Measurements from ENCODE around the gene IQCM.

DNA sequence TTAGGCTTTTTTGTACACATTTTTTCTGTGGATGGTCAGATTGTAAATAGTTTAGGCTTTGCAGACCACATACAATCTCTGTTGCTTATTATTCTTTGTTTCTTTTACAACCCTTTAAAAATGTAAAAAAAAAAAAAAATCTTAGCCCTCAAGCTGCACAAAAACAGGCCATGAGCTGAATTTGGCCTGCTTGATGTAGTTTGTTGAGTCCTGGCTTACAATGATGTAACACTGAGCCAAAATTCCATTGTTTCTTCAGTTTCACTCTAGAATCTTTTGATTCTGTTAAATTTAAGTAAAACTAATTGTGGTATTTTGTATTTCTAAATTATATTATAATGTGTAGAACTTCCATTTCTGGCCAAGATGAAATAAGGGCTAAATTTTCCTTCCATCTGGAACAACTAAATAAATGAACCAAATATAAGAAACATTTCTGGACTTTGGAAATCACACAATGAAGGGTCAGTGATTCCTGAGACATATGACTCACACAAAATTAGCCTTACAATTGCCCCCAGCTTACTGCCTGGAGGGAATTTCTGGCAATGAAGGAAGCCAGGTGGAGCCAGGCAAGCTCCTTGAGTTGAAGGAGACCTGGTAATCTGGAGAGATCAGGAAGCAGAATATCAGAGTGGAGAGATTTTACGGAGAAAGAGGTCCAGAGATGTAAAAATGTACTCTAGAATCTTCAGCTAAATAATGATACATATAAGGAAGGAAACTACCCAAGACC, 29.8 kb downstream of the IQCM start:
- TF ChIP-seq ZNF274 (IDR thresholded peaks at IDR 0.05; ENCODE audit: low read depth, low read length) (no peak), YY1 (IDR thresholded peaks at IDR 0.05; ENCODE audit: insufficient read depth, insufficient read length) (no peak)

Data from NT2/D1 (cell line).